Esophagus (tissue), 2 donors: Measurements from ENCODE around the gene HOXB13. TPM values are rescaled to one million over a fixed set of nuclear protein-coding genes. Genes with fewer than 3 reads are reported as not detected.

ENCODE experiments used
- H3K27ac ChIP-seq, 2 donors: one replicate each; pipeline ENCODE4 v1.5.1; 2013; ENCODE audit warnings: low read depth in 2 of 2, mild to moderate bottlenecking in 2 of 2, inconsistent platforms in 1 of 2, low read length in 1 of 2, moderate library complexity in 1 of 2
- H3K27me3 ChIP-seq, 2 donors: one replicate each; pipeline ENCODE4 v1.6.1; 2013; ENCODE audit warnings: low read length in 2 of 2, control low read depth in 1 of 2, mild to moderate bottlenecking in 1 of 2; ENCODE audit not compliant: insufficient read depth in 2 of 2, control insufficient read depth in 1 of 2
- H3K36me3 ChIP-seq, 2 donors: one replicate each; pipeline ENCODE4 v1.6.1; 2013; ENCODE audit warnings: low read length in 1 of 2; ENCODE audit not compliant: control insufficient read depth in 2 of 2, insufficient read depth in 2 of 2
- H3K4me1 ChIP-seq, 2 donors: one replicate each; pipeline ENCODE4 v1.6.1; 2013; ENCODE audit warnings: low read length in 1 of 2; ENCODE audit not compliant: control insufficient read depth in 2 of 2, insufficient read depth in 2 of 2
- H3K4me3 ChIP-seq, 2 donors: one replicate each; pipeline ENCODE4 v1.5.1; 2013; ENCODE audit warnings: low read length in 2 of 2, mild to moderate bottlenecking in 2 of 2, low read depth in 1 of 2, moderate library complexity in 1 of 2
- H3K9me3 ChIP-seq, 2 donors: one replicate each; pipeline ENCODE4 v1.6.1; 2013; ENCODE audit warnings: mild to moderate bottlenecking in 2 of 2, low read depth in 1 of 2, low read length in 1 of 2, moderate library complexity in 1 of 2; ENCODE audit not compliant: control insufficient read depth in 2 of 2, insufficient read depth in 1 of 2
- WGBS, 2 donors: extraction: QIAGEN DNeasy Blood & Tissue Kit; methylation state at CpG; one replicate each; pipeline ENCODE4 v1.1.7; 2013; 5-methylcytosine and 5-hydroxymethylcytosine counted together
- polyA plus RNA-seq, 2 donors: library from polyadenylated mRNA; stranded (reverse); fragments of 200-250 nt; gene quantifications; one replicate each; pipeline ENCODE4 v1.2.3, GENCODE V29; 2013
- donor health status: healthy with polysubstance abuse.
- donor health status: Bipolar disorder and iron deficiency.

HOXB13 gene
- polyA plus RNA-seq, 2 donors, result 0.01 to 0.04 TPM

DNA sequence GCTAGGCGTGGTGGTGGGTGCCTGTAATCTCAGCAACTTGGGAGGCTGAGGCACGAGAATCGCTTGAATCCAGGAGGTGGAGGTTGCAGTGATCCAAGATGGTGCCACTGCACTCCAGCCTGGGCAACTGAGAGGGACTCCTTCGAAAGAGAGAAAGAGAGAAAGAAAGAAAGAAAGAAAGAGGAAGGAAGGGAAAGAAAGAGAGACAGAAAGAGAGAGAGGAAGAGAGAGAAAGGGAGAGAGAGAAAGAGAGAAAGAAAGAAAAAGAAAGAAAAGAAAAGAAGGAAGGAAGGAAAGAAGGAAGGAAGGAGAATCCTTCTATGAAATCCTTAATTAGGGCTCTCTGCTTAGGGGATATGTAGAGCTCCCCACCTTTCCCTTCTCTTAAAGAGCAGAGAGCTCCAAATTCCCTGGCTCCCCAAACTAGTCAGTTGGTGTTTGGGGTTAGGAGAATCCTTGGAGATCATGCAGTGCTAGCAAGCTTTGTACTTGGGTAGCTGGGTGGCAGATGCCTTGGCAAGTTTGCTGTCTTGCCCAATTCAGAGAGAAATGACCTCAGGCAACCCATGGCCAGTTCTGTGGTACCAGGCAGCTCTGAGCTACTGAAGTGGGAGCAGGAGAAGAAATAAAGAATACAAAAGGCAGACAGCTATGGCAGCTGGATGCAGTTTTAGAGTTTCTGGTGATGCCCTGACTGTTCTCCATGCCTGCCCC is 8.9 kb upstream of the HOXB13 start:
- Histone ChIP-seq H3K9me3 (no peaks in the 10 kb centered on the region), H3K36me3 (no peaks in the 10 kb centered on the region), H3K27ac (no peak overlapping the region), H3K4me1 (peaks cover 0 to 2% of the 10 kb centered on the region in 2 donors), H3K4me3 (no peak overlapping the region), H3K27me3 (peaks cover 6 to 41% of the 10 kb centered on the region in 2 donors)
- 59 to 61% methylated on average over 4 of the region's 4 CpGs for WGBS, 2 donors

DNA sequence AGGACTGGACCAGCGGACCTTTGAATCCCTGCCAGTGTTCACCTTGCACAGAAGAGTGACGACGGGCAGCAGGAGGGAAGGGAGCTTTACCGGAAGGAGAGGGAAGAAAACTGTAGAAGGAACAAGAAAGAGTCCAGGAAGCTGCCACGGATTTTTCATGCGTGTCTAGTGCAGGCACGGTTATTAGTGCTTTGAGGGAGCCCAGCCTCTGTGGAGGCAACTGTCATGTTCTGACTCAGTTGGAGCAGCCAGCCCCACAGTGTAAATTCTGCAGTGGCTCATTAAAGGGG is 6.5 kb upstream of the HOXB13 start:
- Histone ChIP-seq H3K27ac (no peak overlapping the region), H3K9me3 (no peaks in the 10 kb centered on the region), H3K27me3 (peaks cover 6 to 37% of the 10 kb centered on the region in 2 donors), H3K4me3 (no peak overlapping the region), H3K36me3 (no peaks in the 10 kb centered on the region), H3K4me1 (peaks cover 0 to 2% of the 10 kb centered on the region in 2 donors)
- WGBS, 2 donors, result 5 to 7% methylated on average over 7 of the region's 7 CpGs

DNA sequence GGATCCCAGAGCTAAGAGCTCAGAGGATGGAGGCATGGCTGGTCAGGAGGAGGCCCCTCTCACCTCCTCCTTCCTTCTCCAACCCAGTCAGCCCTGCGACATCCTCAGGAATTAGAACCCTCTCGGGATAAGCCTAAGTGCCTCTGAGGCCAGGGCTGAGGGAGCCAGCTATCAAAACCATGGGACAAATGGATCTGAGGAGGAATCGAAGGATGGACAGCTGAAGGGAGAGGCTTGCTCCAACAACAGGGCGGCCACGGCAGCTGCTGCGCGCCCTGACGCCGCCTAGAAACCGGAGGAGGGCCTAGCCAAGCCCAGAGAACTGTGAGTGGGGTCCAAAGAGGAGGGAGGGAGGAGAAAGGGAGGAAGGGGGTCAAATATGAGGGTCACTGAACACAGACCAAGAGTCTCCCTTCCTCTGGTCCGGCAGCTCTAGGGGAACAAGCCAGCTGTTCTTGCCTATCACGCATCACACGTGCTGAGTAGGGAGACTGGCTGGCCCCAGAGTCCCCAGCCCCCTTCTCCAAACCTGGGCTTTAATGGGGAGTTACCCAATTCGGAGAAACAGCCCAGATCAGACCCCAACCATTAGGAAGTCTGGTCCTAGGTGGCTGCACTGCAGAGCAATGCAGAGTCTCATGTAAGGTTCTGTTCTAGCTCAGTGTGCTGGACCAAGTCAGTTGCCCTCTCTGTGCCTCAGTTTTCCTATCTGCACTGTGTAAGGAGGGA is 5.9 kb upstream of the HOXB13 start:
- Histone ChIP-seq H3K27ac (no peak overlapping the region), H3K36me3 (no peaks in the 10 kb centered on the region), H3K4me1 (peaks cover 0 to 2% of the 10 kb centered on the region in 2 donors), H3K4me3 (no peak overlapping the region), H3K9me3 (no peaks in the 10 kb centered on the region), H3K27me3 (peaks cover 6 to 37% of the 10 kb centered on the region in 2 donors)
- WGBS, 2 donors, result 11 to 14% methylated on average over 14 of the region's 14 CpGs

DNA sequence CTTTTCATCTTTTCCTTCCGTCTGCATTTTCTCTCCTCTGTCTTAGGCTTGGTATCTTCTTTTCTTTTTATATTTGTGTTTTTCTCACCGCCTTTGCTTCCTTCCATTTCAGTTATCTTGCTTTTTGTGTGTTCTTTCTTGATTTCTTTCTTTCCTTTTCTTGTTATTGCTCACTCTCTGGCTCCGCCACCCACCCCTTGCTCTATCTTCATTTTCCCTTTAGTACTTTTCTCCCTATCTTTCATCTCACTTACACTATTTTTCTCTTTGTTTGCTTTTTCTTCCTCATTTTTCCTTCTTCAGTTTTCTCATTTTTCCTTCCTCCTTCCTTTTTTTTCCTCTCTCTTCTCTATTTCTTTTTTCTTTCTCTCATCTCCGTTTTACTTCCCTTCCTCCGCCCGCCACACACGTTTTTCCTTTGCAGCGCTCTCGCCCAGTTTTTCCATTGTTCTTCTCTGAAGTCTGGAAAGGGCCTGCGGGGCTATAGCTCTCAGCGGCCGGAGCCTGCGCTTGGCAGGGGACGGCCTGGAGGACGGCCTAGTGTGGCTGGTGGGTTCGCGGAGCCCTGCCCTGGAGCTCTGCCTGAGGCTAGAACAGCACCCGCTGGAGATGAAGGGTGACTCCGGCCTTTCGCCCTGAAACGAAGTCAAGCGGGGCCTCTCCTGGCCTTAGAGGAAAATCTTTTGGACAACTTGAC is 5.2 kb upstream of the HOXB13 start:
- peaks cover 10 to 39% of the 10 kb centered on the region in 2 donors for H3K27me3 ChIP-seq
- WGBS, 2 donors, result 14 to 15% methylated on average over 22 of the region's 22 CpGs
- no peak overlapping the region for H3K4me3 ChIP-seq
- H3K27ac ChIP-seq, result no peak overlapping the region
- H3K4me1 ChIP-seq, result peaks cover 0 to under 1% of the 10 kb centered on the region in 2 donors
- no peaks in the 10 kb centered on the region for H3K36me3 ChIP-seq
- H3K9me3 ChIP-seq, result no peaks in the 10 kb centered on the region

DNA sequence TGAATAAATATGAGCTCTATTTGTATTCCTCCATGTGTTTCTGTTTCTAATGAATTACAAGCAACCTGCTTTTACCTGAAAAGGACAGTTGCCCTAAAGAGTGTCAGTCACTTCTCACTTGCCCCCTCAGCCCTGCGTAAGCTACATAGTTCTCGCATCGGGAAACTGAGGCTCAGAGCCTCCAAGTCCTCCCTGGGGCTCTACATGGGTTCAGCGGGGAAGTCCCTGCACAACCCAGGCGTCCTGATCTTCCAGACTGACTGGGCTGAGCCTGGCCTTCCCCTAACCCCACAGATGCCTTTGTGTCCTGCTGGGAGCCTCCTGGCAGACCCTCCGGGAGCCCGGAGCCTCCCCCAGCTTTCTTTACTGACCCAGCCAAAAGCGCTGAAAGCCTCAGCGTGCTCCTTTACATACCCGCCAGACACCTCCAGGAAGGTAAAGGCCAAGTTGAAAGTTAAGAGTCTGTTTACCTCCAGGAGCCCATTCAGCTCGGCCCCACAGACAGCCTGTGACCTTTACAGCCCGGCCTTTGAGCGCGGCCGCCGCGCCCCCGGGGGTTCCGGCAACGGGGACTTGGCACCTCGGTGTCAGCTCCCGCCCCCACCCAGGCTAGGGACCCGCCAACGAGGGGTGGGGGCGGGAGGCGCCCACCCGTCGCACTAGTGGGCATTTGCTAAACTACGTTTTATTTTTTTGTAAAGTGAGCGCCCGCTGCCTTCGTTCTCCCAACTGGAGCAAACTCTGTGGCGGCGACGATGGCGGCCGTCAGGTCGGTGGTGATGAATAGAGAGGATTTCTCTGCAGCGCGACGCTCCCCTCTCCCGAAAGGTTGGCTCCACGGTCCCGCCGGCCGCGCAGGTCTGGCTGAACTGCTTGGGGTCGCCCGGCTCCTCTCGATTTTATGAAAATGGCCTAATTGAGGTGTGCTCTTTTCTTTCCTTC is 4.4 kb upstream of the HOXB13 start:
- no peak overlapping the region for H3K4me3 ChIP-seq
- H3K36me3 ChIP-seq, result no peaks in the 10 kb centered on the region
- H3K27ac ChIP-seq, result no peak overlapping the region
- peaks cover 0 to 4% of the 10 kb centered on the region in 2 donors for H3K4me1 ChIP-seq
- peaks cover 0 to 2% of the 10 kb centered on the region in 2 donors for H3K9me3 ChIP-seq
- H3K27me3 ChIP-seq, result peaks cover 10 to 41% of the 10 kb centered on the region in 2 donors
- 3 to 7% methylated on average over 50 of the region's 50 CpGs for WGBS, 2 donors

DNA sequence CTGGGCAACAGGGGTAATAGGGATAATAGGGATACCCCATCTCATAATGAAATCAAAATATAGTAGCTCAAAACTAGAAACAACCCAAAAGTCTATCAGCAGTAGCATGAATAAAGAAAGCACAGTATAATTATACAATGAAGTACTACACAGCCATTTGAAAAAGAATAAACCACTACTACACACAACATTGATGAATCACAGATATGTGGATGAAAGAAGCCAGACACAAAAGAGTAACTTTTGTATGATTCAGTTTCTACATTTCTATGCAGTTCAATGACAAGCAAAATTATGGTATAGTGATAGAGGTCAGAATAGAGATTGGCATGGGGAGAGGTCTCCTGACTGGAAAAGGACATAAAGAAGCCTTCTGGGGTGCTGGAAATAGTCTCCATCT is 2.8 kb upstream of the HOXB13 start:
- H3K27ac ChIP-seq, result no peak overlapping the region
- peaks cover 10 to 56% of the 10 kb centered on the region in 2 donors for H3K27me3 ChIP-seq
- H3K9me3 ChIP-seq, result peaks cover 0 to 6% of the 10 kb centered on the region in 2 donors
- no peak overlapping the region for H3K4me3 ChIP-seq
- no peaks in the 10 kb centered on the region for H3K36me3 ChIP-seq
- H3K4me1 ChIP-seq, result peaks cover 0 to 4% of the 10 kb centered on the region in 2 donors

DNA sequence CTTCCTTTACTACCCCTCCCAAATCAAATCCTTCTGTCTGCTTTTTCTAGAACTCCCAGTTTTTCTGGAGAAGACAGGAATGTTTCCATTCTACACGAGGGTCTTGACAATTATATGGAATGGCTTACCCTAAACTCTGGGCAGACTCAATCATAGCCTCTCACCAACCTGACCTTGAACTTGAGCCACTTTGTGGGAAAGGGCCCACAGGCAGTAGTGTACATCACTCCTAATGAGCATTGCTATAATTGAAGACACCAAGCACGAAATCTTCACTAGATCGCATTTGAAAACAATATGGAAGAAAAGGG is 1.6 kb upstream of the HOXB13 start:
- Histone ChIP-seq H3K27ac (no peak overlapping the region), H3K4me1 (peaks cover 0 to 6% of the 10 kb centered on the region in 2 donors), H3K36me3 (no peaks in the 10 kb centered on the region), H3K4me3 (no peak overlapping the region), H3K27me3 (peaks cover 10 to 61% of the 10 kb centered on the region in 2 donors), H3K9me3 (peaks cover 0 to 6% of the 10 kb centered on the region in 2 donors)
- WGBS, 2 donors, result 32 to 38% methylated on average over 3 of the region's 3 CpGs

DNA sequence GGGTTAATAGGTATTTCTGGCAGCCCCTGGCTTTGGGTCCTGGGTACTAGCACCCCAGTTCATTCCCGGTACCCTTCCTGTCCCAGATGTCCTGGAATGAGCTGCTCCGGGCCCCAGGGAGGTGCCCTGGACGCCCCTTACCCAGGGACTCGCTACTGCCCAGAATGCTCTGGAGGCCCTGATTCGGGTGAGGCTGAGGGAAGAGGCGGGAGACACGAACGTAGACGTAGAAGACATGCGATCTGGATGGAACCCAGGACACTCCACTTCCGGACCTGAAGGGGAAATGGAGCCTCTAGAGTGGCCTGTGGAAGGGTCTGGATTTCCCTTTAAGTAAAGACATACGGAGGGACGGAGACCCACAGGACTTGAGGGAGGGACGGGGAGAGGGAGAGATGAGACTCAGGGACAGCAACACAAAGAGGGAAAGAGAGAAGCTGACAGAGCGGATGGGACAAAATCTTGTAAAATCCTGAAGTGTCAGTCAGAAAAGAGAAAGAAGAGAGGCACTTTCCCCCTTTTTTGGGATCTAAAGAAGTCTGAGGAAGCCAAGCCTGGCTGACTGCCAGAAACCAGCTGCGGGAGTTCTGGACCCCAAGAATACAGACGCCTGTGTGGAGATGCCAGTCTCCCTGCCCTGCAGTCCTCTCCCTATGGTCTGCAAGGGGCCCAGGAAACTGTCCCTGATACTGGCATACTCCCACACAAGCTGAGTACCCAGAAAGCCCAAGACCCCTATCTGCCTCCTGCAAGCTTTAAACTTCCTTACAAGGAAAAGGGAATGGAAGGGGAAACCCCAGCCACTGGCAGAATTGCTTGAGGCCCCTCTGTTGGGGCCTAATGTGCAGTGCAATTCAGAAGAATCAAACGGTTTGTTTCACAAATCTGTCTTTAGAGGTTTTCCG is 1.0 kb upstream of the HOXB13 start:
- Histone ChIP-seq H3K36me3 (no peaks in the 10 kb centered on the region), H3K4me1 (peaks cover 0 to 10% of the 10 kb centered on the region in 2 donors), H3K4me3 (no peak overlapping the region), H3K9me3 (peaks cover 0 to 6% of the 10 kb centered on the region in 2 donors), H3K27ac (no peak overlapping the region), H3K27me3 (peaks cover 4 to 61% of the 10 kb centered on the region in 2 donors)
- WGBS, 2 donors, result 11 to 14% methylated on average over 19 of the region's 19 CpGs
